Measurements from ENCODE around the gene CD58. TPM values are rescaled to one million over a fixed set of nuclear protein-coding genes. Genes with fewer than 3 reads are reported as not detected.
A peak's percentile ranks its signal among the peaks of the same experiment; 100 is the strongest.

Gene CD58
- total RNA-seq, 1 donor from 2014 or later = 11.0 TPM

DNA sequence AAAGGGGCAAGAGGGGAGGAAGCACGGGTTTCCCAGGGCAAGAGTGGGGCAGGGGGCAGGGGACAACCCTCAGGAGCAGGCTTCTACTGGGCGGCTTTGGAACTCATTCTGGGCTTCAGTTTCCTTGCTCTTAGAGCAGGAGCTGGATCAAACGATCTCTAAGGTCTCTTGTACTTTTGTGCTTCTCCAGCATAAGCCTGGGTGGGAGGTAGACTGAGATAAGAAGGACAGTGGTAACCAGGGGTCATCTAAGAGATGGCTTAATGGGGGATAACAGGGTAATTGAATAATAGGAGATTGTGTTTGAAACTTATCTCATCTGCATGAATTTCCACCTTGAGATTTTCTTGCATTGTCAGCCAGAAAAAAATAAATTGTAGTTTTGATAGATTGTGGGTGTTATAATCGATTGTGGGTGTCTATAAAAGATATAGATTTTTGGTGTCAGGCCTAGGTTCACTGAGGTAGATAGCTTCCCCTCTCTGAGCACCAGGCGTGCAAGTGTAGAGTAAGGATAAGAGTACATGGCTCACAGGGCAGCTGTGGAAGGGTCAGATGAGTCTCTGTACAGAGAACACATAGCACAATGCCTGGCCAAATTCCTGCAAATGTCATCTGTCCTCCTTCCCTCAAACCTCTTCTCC, 68.0 kb downstream of the CD58 start:
- H3K27me3 Mint-ChIP-seq (ENCODE audit: unreplicated experiment) = no peaks in the 10 kb centered on the region
- no peak overlapping the region for H3K4me3 Mint-ChIP-seq (ENCODE audit: unreplicated experiment)
- no peaks in the 10 kb centered on the region for H3K9me3 Mint-ChIP-seq (ENCODE audit: unreplicated experiment)
- H3K27ac Mint-ChIP-seq (ENCODE audit: unreplicated experiment) = no peak overlapping the region
- peaks cover 13% of the 10 kb centered on the region for H3K4me1 Mint-ChIP-seq (ENCODE audit: unreplicated experiment)
- H3K36me3 Mint-ChIP-seq (ENCODE audit: unreplicated experiment) = no peaks in the 10 kb centered on the region
- DNase-seq (ENCODE audit: extremely low spot score, unreplicated experiment) = no peak
- TF ChIP-seq, protein P1, sequence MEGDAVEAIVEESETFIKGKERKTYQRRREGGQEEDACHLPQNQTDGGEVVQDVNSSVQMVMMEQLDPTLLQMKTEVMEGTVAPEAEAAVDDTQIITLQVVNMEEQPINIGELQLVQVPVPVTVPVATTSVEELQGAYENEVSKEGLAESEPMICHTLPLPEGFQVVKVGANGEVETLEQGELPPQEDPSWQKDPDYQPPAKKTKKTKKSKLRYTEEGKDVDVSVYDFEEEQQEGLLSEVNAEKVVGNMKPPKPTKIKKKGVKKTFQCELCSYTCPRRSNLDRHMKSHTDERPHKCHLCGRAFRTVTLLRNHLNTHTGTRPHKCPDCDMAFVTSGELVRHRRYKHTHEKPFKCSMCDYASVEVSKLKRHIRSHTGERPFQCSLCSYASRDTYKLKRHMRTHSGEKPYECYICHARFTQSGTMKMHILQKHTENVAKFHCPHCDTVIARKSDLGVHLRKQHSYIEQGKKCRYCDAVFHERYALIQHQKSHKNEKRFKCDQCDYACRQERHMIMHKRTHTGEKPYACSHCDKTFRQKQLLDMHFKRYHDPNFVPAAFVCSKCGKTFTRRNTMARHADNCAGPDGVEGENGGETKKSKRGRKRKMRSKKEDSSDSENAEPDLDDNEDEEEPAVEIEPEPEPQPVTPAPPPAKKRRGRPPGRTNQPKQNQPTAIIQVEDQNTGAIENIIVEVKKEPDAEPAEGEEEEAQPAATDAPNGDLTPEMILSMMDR (IDR thresholded peaks at IDR 0.05) = no peak

DNA sequence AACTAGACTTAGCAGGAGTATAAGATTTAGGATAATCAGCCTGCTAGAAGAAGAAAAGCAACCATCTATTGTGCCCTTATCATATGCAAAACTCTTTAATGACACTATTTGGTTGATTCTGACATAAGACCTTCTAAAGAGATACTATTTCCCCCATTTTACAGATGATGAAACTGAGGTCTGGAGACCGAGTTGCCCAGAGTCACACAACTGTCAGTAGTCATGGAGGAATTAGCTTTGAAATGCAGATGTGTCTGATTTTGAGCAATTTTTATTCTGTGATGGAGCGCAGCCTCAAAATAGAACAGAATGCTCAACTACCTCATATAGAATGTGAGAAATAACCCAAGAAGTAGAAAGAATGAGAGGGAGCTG, 69.0 kb downstream of the CD58 start:
- H3K36me3 Mint-ChIP-seq (ENCODE audit: unreplicated experiment) = no peaks in the 10 kb centered on the region
- no peak for DNase-seq (ENCODE audit: extremely low spot score, unreplicated experiment)
- TF ChIP-seq, protein P1 (IDR thresholded peaks at IDR 0.05) = no peak
- no peaks in the 10 kb centered on the region for H3K27me3 Mint-ChIP-seq (ENCODE audit: unreplicated experiment)
- H3K9me3 Mint-ChIP-seq (ENCODE audit: unreplicated experiment) = no peaks in the 10 kb centered on the region
- peaks cover 17% of the 10 kb centered on the region for H3K4me1 Mint-ChIP-seq (ENCODE audit: unreplicated experiment)
- H3K27ac Mint-ChIP-seq (ENCODE audit: unreplicated experiment) = no peak overlapping the region
- H3K4me3 Mint-ChIP-seq (ENCODE audit: unreplicated experiment) = no peak overlapping the region

DNA sequence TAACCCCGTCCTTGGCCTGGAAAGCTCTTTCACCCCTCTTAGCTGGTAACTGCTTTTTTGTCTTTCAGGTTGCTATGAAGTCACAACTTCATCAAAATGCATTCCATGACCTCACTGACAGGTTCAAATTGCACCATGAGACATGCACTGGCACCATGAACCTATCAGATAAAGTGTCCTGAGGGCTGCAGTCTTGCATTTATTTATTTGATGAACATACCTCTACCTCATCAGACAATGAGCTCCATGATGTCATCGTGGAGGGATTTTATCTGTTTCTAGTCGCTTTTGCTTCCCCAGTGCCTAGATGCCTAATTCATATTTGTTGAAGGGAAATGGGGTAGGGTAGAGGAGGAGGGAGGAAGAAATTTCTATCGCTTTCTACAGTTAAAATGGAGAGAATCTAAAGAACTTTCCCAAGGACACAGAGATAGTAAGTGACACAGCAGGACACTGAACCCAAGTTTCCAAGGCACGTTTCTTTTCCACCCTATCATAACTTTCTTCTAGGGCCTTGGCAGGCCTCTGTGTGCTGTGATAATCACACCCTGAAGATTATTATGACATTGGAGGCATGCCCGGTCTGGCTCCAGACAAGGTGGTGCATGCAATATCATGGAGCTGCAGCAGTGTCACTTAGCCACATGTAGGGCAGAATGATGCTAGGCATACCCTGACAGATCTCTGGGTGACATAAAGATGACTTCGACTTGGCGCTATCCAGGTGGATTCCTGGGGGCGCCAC, 69.5 kb downstream of the CD58 start:
- no peaks in the 10 kb centered on the region for H3K27me3 Mint-ChIP-seq (ENCODE audit: unreplicated experiment)
- no peaks in the 10 kb centered on the region for H3K9me3 Mint-ChIP-seq (ENCODE audit: unreplicated experiment)
- no peak overlapping the region for H3K4me3 Mint-ChIP-seq (ENCODE audit: unreplicated experiment)
- H3K4me1 Mint-ChIP-seq (ENCODE audit: unreplicated experiment) = peaks cover 22% of the 10 kb centered on the region
- TF ChIP-seq, protein P1 (IDR thresholded peaks at IDR 0.05) = no peak
- H3K27ac Mint-ChIP-seq (ENCODE audit: unreplicated experiment) = no peak overlapping the region
- DNase-seq (ENCODE audit: extremely low spot score, unreplicated experiment) = no peak
- H3K36me3 Mint-ChIP-seq (ENCODE audit: unreplicated experiment) = no peaks in the 10 kb centered on the region

DNA sequence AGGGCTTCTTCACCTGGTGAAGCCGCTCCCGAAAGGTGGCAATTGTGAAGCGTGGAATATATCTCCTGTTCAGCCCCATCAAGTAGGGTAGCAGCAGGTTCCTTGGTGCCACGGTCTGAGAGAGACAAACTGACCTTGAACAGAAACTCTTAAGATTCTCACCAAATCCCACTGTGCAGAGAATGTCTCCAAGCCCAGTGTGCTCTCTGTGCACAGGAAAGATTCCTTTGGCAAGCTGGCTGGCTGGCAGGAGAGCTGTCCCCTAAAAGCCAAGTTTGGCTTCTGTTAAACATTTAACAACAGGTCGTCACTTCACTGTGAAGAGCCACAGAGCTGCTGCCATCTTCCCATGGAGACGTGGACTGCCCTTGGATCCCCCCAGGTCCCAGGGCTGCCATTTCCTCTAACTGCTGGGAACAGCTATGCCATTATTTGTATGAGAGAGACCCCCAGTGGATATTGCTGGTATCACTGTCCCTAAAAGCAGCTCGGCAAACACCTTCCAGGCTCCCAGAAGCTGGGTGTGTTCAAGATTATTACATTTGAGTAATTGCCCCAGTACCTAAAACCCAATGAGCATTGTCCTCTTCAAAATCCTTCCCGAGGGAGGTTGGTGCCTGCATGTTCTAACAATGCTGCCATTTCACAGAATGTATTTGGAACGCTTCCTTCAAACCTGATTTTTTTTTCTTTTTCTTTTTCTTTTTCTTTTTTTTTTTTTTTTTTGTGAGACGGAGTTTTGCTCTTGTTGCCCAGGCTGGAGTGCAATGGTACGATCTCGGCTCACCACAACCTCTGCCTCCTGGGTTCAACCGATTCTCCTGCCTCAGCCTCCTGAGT, 71.8 kb downstream of the CD58 start:
- H3K9me3 Mint-ChIP-seq (ENCODE audit: unreplicated experiment) = no peaks in the 10 kb centered on the region
- no peaks in the 10 kb centered on the region for H3K27me3 Mint-ChIP-seq (ENCODE audit: unreplicated experiment)
- H3K27ac Mint-ChIP-seq (ENCODE audit: unreplicated experiment) = no peak overlapping the region
- TF ChIP-seq, protein P1 (IDR thresholded peaks at IDR 0.05) = peak; percentile 90
- no peak overlapping the region for H3K4me3 Mint-ChIP-seq (ENCODE audit: unreplicated experiment)
- DNase-seq (ENCODE audit: extremely low spot score, unreplicated experiment) = no peak
- H3K4me1 Mint-ChIP-seq (ENCODE audit: unreplicated experiment) = peaks cover 38% of the 10 kb centered on the region
- H3K36me3 Mint-ChIP-seq (ENCODE audit: unreplicated experiment) = no peaks in the 10 kb centered on the region

DNA sequence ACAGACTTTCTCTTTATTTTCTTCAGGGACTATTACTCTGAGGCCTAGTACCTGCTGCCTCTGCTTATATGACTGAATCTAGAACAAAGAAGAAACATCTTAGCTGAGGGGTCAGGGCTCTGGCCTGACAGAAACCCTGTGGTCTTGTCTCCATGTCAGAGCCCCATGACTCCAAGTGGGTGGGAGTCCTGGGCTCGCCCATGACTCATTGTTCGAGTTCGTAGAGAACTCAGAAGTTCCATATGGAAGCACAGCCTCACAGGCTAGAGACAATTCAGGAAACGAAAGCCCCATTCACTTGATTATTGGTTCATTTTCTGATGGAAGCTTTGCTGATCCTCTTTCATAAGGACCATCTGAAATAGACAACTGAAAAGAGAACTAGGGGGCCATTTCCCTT, 73.2 kb downstream of the CD58 start:
- Mint-ChIP-seq H3K27me3 (ENCODE audit: unreplicated experiment) (no peaks in the 10 kb centered on the region), H3K4me3 (ENCODE audit: unreplicated experiment) (no peak overlapping the region), H3K36me3 (ENCODE audit: unreplicated experiment) (no peaks in the 10 kb centered on the region), H3K27ac (ENCODE audit: unreplicated experiment) (no peak overlapping the region), H3K4me1 (ENCODE audit: unreplicated experiment) (peaks cover 49% of the 10 kb centered on the region), H3K9me3 (ENCODE audit: unreplicated experiment) (no peaks in the 10 kb centered on the region)
- no peak for DNase-seq (ENCODE audit: extremely low spot score, unreplicated experiment)
- TF ChIP-seq, protein P1 (IDR thresholded peaks at IDR 0.05) = no peak
